ENCODE measurements around the gene PTPRT. TPM values are rescaled to one million over a fixed set of nuclear protein-coding genes. Genes with fewer than 3 reads are reported as not detected.

PTPRT gene
- total RNA-seq, 2 experiments from 2014 or later, result not detected

DNA sequence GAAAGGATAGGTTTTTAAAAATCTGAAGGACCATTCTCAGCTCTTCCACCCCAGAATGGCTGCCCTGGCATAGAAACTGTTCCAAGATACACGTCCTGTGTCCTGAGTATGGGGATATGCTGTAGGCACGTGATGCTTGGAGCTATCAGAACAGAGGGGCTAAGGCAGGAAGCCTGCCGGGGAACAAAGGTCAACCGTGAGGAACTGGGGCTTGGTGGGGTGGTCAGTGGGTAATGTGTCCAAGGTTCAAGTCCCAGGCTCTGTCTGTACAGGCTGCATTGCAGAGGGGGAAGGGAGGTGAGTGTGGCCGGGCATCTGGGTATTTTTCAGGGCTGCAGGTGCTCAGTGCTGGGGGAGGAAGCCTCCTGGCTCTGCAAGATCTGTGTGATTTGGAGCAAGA, 1092.0 kb downstream of the PTPRT start:
- no peaks in the 10 kb centered on the region for H3K36me3 Mint-ChIP-seq (ENCODE audit: low read depth)
- H3K4me3 Mint-ChIP-seq, result no peak overlapping the region
- no peaks in the 10 kb centered on the region for H3K4me1 Mint-ChIP-seq (ENCODE audit: low read depth)
- no peak for DNase-seq
- H3K27me3 Mint-ChIP-seq (ENCODE audit: low read depth), result no peaks in the 10 kb centered on the region
- H3K9me3 Mint-ChIP-seq, result no peaks in the 10 kb centered on the region
- CTCF ChIA-PET, result no interaction called here
- no peak overlapping the region for H3K27ac Mint-ChIP-seq
- intact Hi-C loops (cut with micrococcal nuclease), result no loop called here

DNA sequence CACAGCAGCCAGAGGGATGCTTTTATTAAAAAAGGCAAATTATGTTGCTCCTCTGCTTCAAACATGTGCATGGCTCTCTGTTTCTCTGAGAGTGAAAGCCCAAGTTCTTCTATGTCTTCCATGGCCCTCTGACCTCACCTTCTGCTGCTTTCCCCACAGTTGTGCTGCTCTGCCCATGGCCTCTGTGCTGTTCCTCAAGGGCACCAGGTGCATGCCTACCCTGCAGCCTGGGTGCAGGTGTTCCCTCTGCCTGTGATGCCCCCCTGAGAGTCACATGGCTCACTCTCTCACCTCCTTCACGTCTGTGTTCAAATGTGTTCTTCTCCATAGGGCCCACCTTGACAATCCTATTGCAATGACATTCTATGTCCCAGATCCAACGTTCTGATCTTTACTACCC, 1094.5 kb downstream of the PTPRT start:
- Mint-ChIP-seq H3K4me1 (ENCODE audit: low read depth) (no peaks in the 10 kb centered on the region), H3K36me3 (ENCODE audit: low read depth) (no peaks in the 10 kb centered on the region), H3K4me3 (no peak overlapping the region), H3K9me3 (no peaks in the 10 kb centered on the region), H3K27ac (no peak overlapping the region), H3K27me3 (ENCODE audit: low read depth) (no peaks in the 10 kb centered on the region)
- CTCF ChIA-PET, result no interaction called here
- no peak for DNase-seq
- intact Hi-C loops (cut with micrococcal nuclease), result no loop called here

DNA sequence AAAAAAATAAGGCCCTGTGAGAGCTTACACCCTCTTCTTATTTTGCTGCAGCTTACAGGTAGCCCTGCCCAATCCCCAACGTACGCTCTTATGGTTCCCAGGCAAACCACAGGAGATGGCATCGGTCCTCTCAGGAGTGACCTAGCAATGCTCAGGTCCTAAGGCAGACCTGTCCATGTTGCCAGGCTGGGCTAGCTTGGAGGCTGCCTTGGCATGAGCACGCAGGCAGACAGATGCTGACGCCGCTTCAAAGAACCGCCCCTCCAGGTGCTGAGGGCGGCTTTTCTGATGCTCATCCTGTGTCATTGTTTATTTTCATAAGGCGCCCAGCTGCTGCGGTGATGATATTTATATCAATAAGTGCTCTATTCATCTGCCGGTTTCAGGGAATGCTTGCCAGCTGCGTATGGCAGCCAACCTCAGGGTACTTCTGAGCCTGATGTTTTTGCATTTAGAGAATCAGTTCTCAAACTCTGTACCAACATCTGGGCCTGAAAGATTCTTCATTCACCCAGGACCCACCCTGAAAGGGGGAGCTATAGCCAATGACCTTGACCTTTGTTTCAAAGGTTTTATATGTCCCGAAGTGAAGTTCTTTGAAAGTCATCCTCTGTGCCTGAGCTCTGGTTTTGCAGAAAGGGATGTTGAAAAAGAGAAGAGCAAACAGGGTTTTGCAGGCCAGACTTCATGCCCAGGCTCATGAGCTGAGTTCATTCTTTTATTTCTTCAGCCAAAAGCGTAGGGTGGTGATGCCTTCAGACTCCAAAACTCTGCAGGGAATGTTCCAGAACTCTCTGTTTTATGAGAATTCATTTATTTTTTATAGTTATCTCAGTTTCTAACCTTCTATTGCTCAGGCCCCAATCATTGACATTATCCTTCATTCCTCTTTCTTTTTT, 1095.9 kb downstream of the PTPRT start:
- no peak for DNase-seq
- intact Hi-C loops (cut with micrococcal nuclease), result no loop called here
- no peak overlapping the region for H3K4me3 Mint-ChIP-seq

DNA sequence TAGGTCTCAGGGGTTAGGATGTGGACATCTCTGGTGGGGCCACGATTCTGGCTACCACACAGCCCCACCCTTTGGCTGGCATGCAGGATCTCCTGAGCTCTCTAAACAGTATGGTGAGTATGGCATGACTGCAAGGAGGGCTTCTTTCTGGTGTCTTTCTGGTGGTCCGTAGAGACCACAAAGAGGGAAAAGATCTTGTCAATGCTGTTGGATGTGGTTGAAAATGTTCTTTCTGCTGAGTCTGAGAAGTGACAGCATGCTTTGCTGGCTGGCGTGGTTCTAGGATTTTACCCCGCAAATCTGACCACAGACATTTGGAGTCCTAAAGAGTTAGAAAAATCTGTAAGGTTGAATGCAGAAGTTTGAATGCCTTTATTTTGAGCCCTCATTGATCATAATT, 1096.7 kb downstream of the PTPRT start:
- intact Hi-C loops (cut with micrococcal nuclease), result no loop called here
- H3K27ac Mint-ChIP-seq, result no peak overlapping the region
- no peak for DNase-seq
- H3K4me1 Mint-ChIP-seq (ENCODE audit: low read depth), result no peaks in the 10 kb centered on the region
- CTCF ChIA-PET, result no interaction called here
- no peaks in the 10 kb centered on the region for H3K27me3 Mint-ChIP-seq (ENCODE audit: low read depth)
- H3K4me3 Mint-ChIP-seq, result no peak overlapping the region
- H3K36me3 Mint-ChIP-seq (ENCODE audit: low read depth), result no peaks in the 10 kb centered on the region
- H3K9me3 Mint-ChIP-seq, result no peaks in the 10 kb centered on the region

More for the DNA sequence above, 1095.9 kb downstream of the PTPRT start:
- Mint-ChIP-seq H3K36me3 (ENCODE audit: low read depth) (no peaks in the 10 kb centered on the region), H3K4me1 (ENCODE audit: low read depth) (no peaks in the 10 kb centered on the region), H3K27ac (no peak overlapping the region), H3K27me3 (ENCODE audit: low read depth) (no peaks in the 10 kb centered on the region), H3K9me3 (no peaks in the 10 kb centered on the region)
- CTCF ChIA-PET, result no interaction called here

DNA sequence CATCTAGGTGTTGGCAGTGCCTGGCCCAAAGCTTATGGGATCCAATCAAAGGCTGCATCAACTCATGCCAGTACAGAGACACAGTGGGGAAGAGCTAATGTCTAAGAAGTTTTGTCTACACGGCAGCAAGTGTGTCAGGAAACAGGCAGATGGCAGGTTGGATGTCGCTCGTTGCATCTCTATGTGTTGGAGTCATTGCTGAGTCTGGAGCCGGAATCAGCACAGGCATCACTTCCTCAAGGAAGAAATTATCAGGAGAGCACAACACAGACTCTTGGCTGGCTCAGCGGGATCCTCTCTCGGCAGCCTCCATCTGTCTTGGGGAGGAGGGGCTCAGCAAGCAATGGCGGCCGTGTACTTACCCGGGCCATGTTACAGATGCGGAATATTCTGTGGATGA, 1104.3 kb downstream of the PTPRT start:
- Mint-ChIP-seq H3K27ac (no peak overlapping the region), H3K27me3 (ENCODE audit: low read depth) (no peaks in the 10 kb centered on the region), H3K4me3 (no peak overlapping the region), H3K36me3 (ENCODE audit: low read depth) (no peaks in the 10 kb centered on the region), H3K4me1 (ENCODE audit: low read depth) (no peaks in the 10 kb centered on the region), H3K9me3 (peaks cover 4% of the 10 kb centered on the region)
- CTCF ChIA-PET, result no interaction called here
- intact Hi-C loops (cut with micrococcal nuclease), result no loop called here
- no peak for DNase-seq

DNA sequence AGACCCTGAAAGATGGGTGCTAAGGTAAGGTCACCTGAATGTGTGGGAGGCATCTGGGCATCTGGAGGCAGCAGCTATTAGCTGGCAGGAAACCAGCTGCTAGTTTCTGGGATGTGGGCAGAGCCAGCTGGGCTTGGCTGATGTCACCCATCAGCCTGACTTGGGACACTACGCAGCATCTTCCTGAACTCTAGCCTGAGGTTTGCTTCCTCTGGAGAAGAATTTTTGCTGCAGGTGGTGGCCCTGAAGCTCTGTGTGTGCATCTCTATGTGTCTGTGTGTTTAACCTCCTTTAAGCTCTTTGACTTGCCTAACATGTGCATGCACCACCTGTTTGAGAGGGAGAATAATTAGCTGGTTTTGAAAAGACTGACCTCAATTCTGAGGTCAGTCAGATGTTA, 1106.4 kb downstream of the PTPRT start:
- CTCF ChIA-PET, result no interaction called here
- no peak for DNase-seq
- Mint-ChIP-seq H3K4me1 (ENCODE audit: low read depth) (no peaks in the 10 kb centered on the region), H3K9me3 (peaks cover 4% of the 10 kb centered on the region), H3K4me3 (no peak overlapping the region), H3K27ac (no peak overlapping the region), H3K36me3 (ENCODE audit: low read depth) (no peaks in the 10 kb centered on the region), H3K27me3 (ENCODE audit: low read depth) (no peaks in the 10 kb centered on the region)
- intact Hi-C loops (cut with micrococcal nuclease), result no loop called here

DNA sequence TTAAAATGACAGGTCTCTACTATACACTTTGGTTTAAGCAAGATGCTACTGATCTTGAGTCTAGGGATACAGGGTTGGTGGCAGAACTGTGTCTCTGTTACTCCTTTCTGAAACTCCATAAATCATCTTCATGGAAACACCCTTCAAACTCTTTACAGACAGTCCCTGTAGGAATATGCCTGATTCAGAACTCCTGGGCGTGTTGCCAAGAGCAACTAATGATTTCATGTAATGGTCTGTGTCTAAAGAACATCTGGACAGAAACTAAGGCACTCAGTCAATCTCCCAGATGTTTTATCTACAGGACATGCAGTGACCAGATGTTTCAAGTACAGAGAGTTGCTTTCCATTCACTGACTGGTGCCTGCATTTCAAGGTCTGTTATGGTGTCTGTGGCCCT, 1107.1 kb downstream of the PTPRT start:
- CTCF ChIA-PET, result no interaction called here
- Mint-ChIP-seq H3K4me1 (ENCODE audit: low read depth) (no peaks in the 10 kb centered on the region), H3K27me3 (ENCODE audit: low read depth) (no peaks in the 10 kb centered on the region), H3K27ac (no peak overlapping the region), H3K4me3 (no peak overlapping the region), H3K9me3 (peaks cover 4% of the 10 kb centered on the region), H3K36me3 (ENCODE audit: low read depth) (no peaks in the 10 kb centered on the region)
- DNase-seq, result no peak
- intact Hi-C loops (cut with micrococcal nuclease), result no loop called here

DNA sequence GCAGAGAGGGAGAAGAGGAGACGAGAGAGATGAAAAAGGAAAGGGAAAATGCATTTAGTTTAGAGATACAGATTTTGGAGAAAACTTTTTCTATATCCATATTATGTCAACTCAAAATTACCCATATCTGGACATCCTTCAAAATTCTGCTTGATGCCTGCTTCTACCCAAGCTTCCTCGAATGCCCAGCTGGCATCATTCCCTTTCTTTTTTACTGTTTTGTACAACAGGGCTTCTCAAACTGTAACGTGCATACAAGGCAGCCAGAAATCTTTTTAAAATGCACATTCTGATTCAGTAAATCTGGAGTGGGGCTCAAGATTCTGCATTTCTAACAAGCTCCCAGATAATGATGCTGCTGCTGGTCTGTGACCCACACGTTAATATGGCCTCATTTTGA, 1108.8 kb downstream of the PTPRT start:
- Mint-ChIP-seq H3K27ac (no peak overlapping the region), H3K27me3 (ENCODE audit: low read depth) (no peaks in the 10 kb centered on the region), H3K9me3 (peaks cover 2% of the 10 kb centered on the region), H3K4me3 (no peak overlapping the region), H3K4me1 (ENCODE audit: low read depth) (no peaks in the 10 kb centered on the region), H3K36me3 (ENCODE audit: low read depth) (no peaks in the 10 kb centered on the region)
- intact Hi-C loops (cut with micrococcal nuclease), result no loop called here
- CTCF ChIA-PET, result no interaction called here
- no peak for DNase-seq

DNA sequence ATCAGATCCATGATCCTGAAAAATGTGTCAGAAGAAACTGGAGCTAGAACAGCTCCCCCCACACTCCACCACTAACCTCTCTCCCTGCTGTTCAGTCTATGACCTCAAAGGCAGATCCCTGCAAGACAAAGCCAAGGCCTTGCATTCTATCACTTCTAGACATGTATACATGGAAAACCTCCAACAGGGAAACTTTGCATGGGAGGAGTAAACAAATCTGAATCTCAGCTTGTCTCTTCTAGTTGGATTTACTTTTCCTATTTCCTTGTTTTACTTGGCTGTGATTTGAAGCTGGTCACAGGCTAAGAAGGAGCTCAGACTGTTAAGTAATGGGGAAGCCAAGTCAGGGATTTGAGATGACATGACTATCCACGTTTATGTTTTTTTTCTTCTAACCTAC, 1114.8 kb downstream of the PTPRT start:
- Mint-ChIP-seq H3K9me3 (no peaks in the 10 kb centered on the region), H3K36me3 (ENCODE audit: low read depth) (no peaks in the 10 kb centered on the region), H3K4me1 (ENCODE audit: low read depth) (no peaks in the 10 kb centered on the region), H3K27me3 (ENCODE audit: low read depth) (no peaks in the 10 kb centered on the region), H3K4me3 (no peak overlapping the region), H3K27ac (no peak overlapping the region)
- no peak for DNase-seq
- intact Hi-C loops (cut with micrococcal nuclease), result no loop called here
- CTCF ChIA-PET, result no interaction called here

DNA sequence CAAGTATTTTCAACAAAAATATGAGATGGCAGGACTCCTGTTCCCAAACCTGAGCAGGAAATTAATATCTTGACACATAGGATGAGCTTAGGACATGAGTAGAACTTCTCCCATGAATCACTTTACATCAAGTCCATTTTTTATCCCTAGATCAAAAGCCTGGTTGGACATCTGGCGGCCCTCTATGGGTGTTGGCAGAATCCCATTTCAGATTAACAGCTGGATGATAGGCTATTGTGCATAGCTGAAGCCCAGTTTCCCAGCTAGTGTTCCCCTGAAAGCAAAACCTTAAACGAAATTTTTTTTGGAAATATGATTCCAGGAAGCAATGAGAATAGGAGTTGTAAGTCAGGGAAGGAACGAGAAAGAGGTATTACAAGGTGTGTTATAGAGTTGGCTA, 1122.1 kb downstream of the PTPRT start:
- no peak overlapping the region for H3K27ac Mint-ChIP-seq
- no peak for DNase-seq
- intact Hi-C loops (cut with micrococcal nuclease), result no loop called here
- H3K4me3 Mint-ChIP-seq, result no peak overlapping the region
- CTCF ChIA-PET, result no interaction called here
- no peaks in the 10 kb centered on the region for H3K36me3 Mint-ChIP-seq (ENCODE audit: low read depth)
- H3K4me1 Mint-ChIP-seq (ENCODE audit: low read depth), result no peaks in the 10 kb centered on the region
- no peaks in the 10 kb centered on the region for H3K9me3 Mint-ChIP-seq
- H3K27me3 Mint-ChIP-seq (ENCODE audit: low read depth), result no peaks in the 10 kb centered on the region

DNA sequence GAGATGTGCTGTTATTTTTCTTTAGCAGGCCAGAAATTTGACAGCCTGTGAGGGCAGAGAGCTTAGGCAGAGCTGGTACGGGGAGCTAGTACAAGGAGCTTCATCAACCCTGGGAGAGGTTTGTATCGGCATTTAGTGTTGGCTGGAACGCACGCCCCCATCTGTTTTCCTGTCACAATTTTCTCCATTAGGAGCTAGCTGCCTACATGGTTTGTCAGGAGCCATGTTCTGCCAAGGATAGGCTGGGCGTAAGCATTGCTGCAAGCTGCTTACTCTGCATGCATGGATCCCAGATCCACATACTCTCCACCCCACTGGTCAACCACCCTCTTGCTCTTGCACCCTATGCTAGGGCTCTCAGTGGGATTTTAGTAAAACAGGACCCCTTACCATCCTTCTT, 1122.5 kb downstream of the PTPRT start:
- H3K27ac Mint-ChIP-seq, result no peak overlapping the region
- no peak overlapping the region for H3K4me3 Mint-ChIP-seq
- CTCF ChIA-PET, result no interaction called here
- H3K27me3 Mint-ChIP-seq (ENCODE audit: low read depth), result no peaks in the 10 kb centered on the region
- H3K36me3 Mint-ChIP-seq (ENCODE audit: low read depth), result no peaks in the 10 kb centered on the region
- intact Hi-C loops (cut with micrococcal nuclease), result no loop called here
- no peaks in the 10 kb centered on the region for H3K4me1 Mint-ChIP-seq (ENCODE audit: low read depth)
- H3K9me3 Mint-ChIP-seq, result no peaks in the 10 kb centered on the region
- no peak for DNase-seq

DNA sequence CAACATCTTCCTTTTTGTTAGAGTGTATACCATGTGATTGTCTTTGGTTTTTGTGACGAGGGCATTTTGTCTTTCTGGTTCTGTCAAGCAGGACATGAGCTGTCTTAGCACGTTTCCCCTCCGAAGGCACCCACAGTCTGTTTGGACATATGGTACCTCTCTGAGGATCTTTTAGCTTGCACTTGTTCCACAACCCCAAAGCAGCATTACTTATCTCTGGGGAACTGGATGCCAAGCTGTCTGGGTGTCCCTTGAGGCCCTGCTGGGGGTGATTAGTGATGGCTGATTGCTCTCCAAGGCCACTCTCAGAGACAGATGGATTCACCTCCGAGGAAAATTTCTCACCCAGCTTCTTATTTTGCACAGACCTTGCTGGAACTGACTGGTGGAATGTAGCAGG, 1126.6 kb downstream of the PTPRT start:
- CTCF ChIA-PET, result interaction anchor here (0.7 kb wide), 1 partner anchor 75 kb away, joined by 3 read pairs; no protein-coding TSS in a partner anchor

DNA sequence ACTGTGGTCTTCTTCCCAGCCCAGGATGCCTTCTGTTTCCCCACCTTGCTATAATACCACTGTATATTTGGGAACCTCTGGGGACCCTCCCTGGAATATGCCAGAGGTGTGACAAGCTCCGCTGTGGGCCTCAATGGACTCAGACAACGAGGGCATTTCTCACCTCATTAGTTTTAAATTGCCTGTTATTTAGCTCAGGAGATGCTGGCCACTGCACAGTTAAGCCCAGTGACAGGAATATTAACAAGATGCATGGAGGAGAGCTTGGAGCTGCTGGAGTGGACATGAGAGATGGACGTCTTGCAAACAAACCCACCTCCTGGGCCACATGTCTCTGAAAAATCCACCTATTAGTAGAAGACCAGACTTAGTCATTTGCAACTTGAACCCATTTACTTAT, 1136.4 kb downstream of the PTPRT start:
- CTCF ChIA-PET, result no interaction called here
- H3K4me1 Mint-ChIP-seq (ENCODE audit: low read depth), result no peaks in the 10 kb centered on the region
- H3K4me3 Mint-ChIP-seq, result no peak overlapping the region
- DNase-seq, result no peak
- intact Hi-C loops (cut with micrococcal nuclease), result no loop called here
- H3K27me3 Mint-ChIP-seq (ENCODE audit: low read depth), result no peaks in the 10 kb centered on the region
- no peak overlapping the region for H3K27ac Mint-ChIP-seq
- no peaks in the 10 kb centered on the region for H3K36me3 Mint-ChIP-seq (ENCODE audit: low read depth)
- no peaks in the 10 kb centered on the region for H3K9me3 Mint-ChIP-seq

More for the DNA sequence above, 1126.6 kb downstream of the PTPRT start:
- Mint-ChIP-seq H3K9me3 (peaks cover 3% of the 10 kb centered on the region), H3K36me3 (ENCODE audit: low read depth) (no peaks in the 10 kb centered on the region), H3K27me3 (ENCODE audit: low read depth) (no peaks in the 10 kb centered on the region), H3K27ac (no peak overlapping the region), H3K4me3 (no peak overlapping the region), H3K4me1 (ENCODE audit: low read depth) (no peaks in the 10 kb centered on the region)
- DNase-seq, result no peak
- intact Hi-C loops (cut with micrococcal nuclease), result no loop called here
